G401 (cell line): ENCODE results near the gene ARFIP1. TPM values are rescaled to one million over a fixed set of nuclear protein-coding genes. Genes with fewer than 3 reads are reported as not detected.
A peak's percentile ranks its signal among the peaks of the same experiment; 100 is the strongest.
"Not testable (repeated sequence)": the region's sequence is repeated elsewhere in the genome, so short reads cannot be mapped to it uniquely, and the experiment has no call there.

Experiments
- DNase-seq: peaks from one replicate; pipeline ENCODE4 v3.0.0-alpha.2; 2015; ENCODE audit warnings: low spot score
- in situ Hi-C: cut with HindIII; loops from 2 replicates; pipeline ENCODE4 v1.10.0; 2016; ENCODE audit warnings: low sequenced_read_pairs, mixed read lengths
- total RNA-seq: library from RNA; depleted of rRNA; stranded (reverse); fragments of >200 nt; shearing (Covaris generic); gene quantifications from 2 replicates; pipeline ENCODE4 v1.2.3, GENCODE V29; 2014; rRNA removed

ARFIP1 gene
- 36.3 and 45.0 TPM in 2 replicates for total RNA-seq

GRCh38 chr4:152779513-152780266, at the start of gene ARFIP1, which contains the start of gene TIGD4:
Gene ARFIP1 (plus strand): TSS chr4:152779954. CDS start chr4:152829634, 49,680 bp downstream.
Gene TIGD4 (minus strand): TSS chr4:152779730. CDS start chr4:152771004, 8,726 bp downstream.
- peak; percentile 99 for DNase-seq
- in situ Hi-C loops: no loop called here

GRCh38 chr4:152731997-152732396, 47.8 kb upstream of the ARFIP1 start:
- in situ Hi-C loops: no loop called here
- DNase-seq: no peak

DNA sequence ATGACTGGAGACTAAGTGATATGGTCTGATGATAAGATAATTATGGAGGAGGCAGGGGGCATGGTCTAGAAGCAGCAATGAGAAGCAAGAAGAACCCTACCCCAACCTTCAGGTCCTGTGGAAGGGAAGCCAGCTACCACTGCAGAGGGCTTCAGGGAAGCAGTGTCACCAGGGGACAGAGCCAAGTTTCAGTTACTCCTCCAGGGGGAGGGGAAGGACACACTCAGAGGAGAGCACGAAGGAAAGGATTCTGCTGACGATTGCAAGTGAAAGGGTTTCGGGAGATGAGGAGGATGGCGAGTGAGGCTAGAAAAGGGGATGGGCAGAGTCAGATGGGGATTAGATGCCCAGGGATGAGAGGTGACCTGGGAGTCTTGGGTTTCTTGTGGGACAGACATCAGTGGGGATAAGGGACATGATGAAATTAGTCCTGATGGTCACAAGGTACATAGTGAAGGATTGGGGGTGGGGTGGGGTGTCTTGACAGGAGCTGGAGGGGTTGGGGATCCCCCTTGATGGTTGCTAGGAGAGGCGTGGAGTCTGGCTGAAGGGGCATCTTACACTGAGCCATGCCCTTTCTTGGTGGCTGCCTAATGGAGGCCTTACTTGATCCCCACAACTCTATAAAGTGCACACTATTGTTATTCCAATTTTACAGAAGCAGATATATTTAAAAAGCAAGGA, 45.6 kb upstream of the ARFIP1 start:
- DNase-seq: no peak
- in situ Hi-C loops: no loop called here

GRCh38 chr4:152734699-152735050, 45.1 kb upstream of the ARFIP1 start:
- DNase-seq: no peak
- in situ Hi-C loops: no loop called here

GRCh38 chr4:152735396-152735859, 44.3 kb upstream of the ARFIP1 start:
- in situ Hi-C loops: no loop called here
- DNase-seq: peak; percentile 25

DNA sequence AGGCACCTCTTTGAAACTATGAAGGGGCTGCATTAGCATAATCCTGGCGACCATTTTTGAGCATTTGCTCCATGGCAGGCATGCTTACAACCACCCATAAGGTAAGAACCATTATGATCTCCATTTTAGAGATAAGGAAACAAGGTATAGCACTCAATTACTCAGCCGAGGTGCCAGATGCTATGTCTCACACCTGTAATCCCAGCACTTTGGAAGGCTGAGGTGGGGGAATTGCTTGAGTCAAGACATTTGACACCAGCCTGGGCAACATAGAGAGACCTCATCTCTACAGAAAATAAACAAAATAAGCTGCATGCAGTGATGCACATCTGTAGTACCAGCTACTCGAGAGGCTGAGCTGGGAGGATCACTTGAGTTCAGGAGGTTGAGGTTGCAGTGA, 43.8 kb upstream of the ARFIP1 start:
- no peak for DNase-seq
- in situ Hi-C loops: no loop called here

DNA sequence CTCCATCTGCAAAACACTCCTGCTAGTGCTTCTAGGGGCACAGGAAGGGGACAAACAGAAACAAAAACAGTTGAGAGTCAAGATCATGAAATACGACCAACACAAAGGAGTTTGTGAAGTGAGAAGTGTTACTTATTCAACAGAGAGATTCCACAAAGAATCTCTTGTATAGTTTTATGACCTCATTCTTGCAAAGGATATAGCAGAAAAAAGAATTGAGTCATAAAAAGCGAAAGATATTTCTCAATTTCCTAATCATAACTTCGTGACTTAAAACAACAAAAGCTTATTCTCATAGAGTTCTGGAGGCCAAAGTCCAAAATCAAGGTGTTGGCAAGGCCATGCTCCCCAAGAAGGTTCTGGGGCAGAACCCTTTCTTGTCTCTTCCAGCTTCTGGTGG, 40.9 kb upstream of the ARFIP1 start:
- in situ Hi-C loops: no loop called here
- DNase-seq: no peak

GRCh38 chr4:152747444-152747843, 32.3 kb upstream of the ARFIP1 start:
- in situ Hi-C loops: no loop called here

DNA sequence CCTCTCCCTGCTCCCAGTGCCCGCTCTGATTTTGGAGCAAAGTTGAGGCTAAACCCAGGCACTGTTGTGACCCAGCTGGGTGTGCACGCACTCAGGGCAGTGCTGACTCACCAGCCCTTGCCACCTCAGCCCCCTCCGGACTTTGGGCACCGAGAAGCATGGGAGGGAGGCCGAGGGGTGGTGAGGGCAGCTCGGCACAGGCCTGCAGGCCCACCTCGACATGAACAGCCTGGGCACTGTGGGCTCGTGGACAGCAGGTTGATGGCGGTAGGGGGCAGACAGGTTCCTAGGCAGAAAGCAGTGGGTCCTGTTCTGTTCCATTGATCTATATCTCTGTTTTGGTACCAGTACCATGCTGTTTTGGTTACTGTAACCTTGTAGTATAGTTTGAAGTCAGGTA, 31.1 kb upstream of the ARFIP1 start:
- no peak for DNase-seq
- in situ Hi-C loops: no loop called here

More at GRCh38 chr4:152747444-152747843, 32.3 kb upstream of the ARFIP1 start:
- DNase-seq: no peak

- in situ Hi-C loops: no loop called here
These were observed 16.0 kb upstream of the ARFIP1 start for GRCh38 chr4:152763796-152764195.

DNA sequence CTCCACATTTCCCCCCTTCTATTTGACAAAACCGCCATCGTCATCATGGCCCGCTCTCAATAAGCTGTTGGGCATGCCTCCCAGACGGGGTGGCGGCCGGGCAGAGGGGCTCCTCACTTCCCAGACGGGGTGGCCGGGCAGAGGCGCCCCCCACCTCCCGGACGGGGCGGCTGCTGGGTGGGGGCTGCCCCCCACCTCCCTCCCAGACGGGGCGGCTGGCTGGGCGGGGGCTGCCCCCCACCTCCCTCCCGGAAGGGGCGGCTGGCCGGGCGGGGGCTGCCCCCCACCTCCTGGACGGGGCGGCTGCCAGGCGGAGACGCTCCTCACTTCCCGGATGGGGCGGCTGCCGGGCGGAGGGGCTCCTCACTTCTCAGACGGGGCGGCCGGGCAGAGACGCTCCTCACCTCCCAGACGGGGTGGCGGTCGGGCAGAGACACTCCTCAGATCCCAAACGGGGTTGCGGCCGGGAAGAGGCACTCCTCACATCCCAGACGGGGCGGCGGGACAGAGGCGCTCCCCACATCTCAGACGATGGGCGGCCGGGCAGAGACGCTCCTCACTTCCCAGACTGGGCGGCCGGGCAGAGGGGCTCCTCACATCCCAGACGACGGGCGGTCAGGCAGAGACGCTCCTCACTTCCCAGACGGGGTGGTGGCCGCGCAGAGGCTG, 14.6 kb upstream of the ARFIP1 start:
- DNase-seq, in situ Hi-C loops: not testable (repeated sequence)

More at GRCh38 chr4:152763796-152764195, 16.0 kb upstream of the ARFIP1 start:
- DNase-seq: no peak

DNA sequence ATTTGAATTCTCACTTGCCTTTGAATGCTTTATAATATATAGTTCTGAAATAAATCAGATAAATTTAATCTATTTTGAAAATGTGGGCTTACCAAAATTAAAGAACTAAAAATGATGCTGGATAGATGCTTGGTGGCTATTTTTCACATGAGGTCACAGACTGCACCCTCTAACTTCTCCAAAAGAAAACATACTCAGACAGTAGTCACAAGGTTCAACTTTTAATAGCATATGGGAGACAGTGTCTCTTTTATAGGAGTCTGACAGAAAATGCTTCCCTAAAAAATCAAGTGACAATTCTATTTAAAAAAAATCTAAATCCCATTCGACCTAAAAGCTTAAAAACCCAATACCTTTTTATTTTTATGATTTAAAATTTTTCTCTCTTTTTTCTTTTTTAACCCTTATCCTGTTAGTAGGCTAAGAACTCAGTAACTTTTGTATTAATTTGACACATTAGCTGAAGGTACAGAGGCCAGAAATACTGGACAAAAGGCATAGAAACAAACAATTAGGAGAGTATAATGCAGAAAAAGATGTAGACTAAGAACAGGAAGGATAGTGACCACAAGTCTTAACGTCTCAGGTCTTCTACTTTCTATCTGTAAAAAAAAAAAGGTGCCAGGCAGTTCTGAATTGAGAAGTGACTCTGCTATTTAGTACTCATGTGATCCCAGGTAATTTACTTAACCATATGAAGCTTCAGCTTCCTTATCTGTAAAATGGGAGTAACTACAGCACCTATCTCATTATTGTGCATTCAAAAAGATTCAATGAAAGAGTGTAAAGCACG, 7.8 kb upstream of the ARFIP1 start:
- no peak for DNase-seq
- in situ Hi-C loops: no loop called here

DNA sequence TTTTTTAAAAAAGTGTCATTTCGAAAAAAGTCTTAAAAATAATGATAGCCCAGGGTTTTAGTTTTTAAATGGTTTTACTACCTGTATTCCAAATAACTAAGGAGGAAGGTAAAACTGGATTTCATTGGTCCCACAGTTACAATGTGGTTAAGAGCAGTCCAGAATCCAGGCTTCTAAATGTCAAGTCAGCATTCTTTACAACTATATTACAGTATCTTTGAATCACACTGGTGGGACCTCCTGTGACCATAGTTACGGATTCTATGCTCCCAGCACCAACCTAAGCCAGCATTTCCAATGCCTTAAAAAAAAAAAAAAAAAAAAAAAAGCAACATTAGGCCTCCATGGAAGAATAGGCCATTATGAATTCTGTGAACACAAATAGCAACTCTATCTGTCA, 6.4 kb upstream of the ARFIP1 start:
- in situ Hi-C loops: no loop called here
- DNase-seq: no peak

GRCh38 chr4:152773953-152774352, 5.8 kb upstream of the ARFIP1 start:
- in situ Hi-C loops: no loop called here
- no peak for DNase-seq

DNA sequence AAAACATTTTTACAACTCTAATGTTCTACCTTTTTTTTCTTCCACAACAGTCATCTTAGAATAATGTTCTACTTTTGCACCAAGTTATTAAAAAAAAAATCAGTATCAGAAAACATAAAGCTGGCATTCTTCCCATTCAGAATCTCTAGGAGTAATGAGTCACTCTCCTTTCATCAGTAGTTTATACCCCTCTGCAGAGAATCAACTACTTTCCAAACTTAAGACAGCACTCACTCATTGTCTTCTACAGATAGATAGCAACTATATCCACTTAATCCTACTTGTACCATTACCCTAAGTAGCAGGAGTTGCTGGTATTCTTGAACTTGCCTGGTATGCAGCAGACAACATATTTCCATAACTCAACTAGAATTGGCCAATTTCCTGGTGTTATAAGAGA, 3.4 kb upstream of the ARFIP1 start:
- DNase-seq: no peak
- in situ Hi-C loops: no loop called here

DNA sequence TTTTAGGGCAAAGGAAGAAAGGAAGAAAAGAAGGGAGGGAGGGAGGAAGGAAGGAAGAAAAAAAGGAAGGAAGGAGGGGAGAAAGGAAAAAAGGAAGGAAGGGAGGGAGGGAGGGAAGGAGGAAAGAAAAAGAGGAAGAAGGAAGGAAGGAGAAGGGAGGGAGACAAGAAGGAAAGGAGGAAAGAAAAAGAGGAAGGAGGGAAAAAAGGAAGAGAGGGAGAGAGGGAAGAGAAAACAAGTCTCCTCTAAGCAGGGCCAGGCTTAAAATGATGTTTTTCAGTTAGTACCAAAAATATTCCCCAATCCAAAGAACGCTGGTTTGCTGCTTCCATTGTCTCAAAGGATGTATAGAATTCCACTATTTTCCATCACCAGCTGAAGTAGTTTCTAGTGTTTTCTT, 2.3 kb upstream of the ARFIP1 start:
- in situ Hi-C loops: no loop called here

GRCh38 chr4:152778656-152779512, 870 bp upstream of the ARFIP1 start:
- in situ Hi-C loops: no loop called here
- peak; percentile 58 for DNase-seq

More for the DNA sequence above, 2.3 kb upstream of the ARFIP1 start:
- no peak for DNase-seq

DNA sequence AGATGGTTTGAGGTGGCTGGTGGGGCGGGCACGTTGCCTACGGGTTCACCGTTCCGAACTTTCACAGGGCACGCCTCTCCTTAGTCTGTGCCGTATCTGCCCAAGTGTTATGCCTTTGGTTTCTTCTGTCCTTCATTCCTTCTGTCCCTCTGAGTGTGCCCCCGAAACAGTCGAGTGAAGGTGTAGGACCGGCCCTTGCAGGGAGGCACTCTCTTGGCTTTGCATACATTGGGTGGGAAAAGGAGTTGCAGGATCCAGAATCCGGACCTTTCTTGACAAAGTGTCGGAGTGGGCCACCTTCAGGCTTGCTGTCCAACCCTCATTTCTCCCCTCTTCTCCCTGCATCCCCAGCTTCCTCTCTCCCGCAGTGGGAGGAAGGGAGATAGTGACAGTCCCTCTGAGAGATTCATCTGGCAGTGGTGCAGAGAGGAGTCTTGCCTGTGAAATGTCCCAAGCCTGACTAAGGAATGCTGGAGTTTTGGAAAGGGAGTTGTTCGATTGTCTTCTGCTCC, 569 bp downstream of the ARFIP1 start:
- DNase-seq: no peak
- in situ Hi-C loops: no loop called here
